Activated T-cell treated with anti-CD3 and anti-CD28 coated beads for 4 hours (primary cell): ENCODE data around the gene PRDM16.

ENCODE experiments used
- DNase-seq: peaks from one replicate; pipeline ENCODE4 v3.0.0-alpha.2; 2020

Gene PRDM16

DNA sequence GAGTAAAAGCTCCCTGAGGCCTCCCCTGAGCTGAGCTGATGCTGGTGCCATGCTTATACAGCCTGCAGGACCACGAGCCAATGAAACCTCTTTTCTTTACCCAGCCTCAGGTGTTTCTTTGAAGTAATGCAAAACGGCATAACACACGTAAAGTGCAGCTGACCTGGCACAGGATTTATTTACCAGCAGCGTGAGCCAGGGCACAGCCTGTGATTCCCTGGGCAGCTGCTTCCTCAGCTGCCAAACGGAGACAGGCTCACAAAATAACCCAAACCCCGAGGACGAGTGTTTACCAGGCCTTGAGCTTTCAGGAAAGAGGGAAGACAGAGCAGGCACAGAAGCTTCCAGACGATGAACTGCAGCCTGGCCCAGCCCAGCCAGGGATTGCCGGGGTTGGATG is 264.9 kb downstream of the PRDM16 start:
- no peak for DNase-seq

DNA sequence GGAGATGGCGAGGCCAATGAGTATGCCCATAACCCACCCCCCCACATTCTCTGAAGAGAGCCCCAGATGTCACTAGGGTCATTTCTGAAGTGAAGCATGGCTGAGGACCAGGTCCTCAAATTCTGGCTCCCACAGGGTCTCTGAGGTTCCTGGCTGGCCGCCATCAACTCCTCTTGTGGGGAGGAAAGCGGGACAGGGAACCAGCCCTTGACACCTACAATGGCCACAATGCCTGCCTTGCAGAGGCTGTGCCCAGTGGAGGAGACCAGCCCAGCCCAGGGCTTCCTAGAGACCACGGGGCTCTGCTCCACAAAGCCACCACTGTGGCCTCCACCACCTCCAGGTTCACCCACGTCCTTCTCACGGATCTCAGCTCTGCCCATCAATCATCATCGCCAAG is 265.4 kb downstream of the PRDM16 start:
- no peak for DNase-seq

DNA sequence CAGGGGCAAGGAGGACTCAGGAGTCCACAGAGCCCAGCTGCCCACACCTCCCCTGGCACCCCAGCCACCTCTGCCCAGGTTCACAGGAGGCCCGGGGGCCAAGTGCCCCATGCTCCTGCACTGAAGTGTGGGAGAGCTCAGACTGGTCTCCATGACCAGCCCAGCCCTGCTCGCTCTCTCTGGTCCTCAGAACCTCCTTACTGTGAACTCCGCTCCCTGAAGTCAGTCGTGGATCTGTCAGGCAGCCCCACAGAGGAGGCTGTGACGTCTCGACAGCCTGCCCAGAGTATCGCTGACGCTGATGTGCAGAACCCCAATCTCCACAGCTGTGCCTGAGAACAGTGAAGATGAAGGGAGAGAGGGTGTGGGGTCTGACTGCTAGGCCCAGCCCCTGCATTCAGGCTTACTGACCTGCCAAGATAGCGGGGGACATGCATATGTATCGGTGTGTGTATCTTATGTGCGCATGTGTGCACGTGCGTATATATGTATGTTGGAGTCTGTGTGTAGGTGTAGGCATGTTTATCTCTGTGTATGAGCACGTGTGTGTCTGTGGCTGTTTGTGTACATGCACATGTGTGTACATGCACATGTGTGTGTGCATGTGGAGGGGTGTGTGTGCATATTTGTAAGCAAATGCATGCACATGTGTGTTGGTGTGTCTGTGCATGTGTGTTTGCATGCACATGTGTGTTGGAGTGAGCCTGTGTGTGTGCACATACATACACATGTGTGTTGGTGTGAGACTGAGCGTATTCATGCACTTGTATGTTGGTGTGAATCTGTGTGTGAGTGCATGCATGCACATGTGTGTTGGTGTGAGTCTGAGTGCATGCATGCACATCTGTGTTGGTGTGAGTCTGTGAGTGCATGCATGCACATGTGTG is 267.0 kb downstream of the PRDM16 start:
- DNase-seq = no peak

DNA sequence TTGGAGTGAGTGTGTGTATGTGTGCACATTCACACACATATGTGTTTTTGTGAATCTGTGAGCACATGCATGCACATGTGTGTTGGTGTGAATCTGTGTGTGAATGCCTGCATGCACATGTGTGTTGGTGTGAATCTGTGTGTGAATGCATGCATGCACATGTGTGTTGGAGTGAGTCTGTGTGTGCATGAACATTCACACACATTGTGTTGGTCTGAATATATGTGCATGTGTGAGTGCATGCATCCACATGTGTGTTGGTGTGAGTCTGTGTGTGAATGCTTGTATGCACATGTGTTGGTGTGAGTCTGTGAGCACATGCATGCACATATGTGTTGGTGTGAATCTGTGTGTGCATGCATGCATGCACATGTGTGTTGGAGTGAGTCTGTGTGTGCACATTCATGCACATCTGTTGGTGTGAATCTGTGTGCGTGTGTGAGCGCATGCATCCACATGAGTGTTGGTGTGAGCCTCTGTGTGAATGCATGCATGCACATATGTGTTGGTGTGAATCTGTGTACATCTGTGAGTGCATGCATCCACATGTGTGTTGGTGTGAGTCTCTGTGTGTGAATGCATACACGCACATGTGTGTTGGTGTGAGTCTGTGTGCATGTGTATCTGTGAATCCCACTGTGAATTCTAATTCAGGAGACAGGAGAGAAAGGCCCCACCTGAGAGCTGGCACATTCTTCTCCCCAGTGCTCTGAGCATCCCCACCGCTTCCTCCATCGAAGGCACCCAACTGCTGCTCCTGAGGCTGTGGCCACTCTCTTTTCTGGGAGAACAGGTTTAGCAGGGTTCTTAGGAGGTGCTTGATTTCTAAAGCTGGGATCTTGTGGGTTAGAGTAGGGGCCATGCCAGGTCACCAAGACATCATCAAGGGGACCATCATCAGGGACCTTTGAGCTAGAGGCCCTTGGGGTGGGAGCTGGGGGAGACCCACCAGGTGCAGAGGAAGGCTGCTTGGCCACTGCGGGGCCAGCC is 267.9 kb downstream of the PRDM16 start:
- no peak for DNase-seq

DNA sequence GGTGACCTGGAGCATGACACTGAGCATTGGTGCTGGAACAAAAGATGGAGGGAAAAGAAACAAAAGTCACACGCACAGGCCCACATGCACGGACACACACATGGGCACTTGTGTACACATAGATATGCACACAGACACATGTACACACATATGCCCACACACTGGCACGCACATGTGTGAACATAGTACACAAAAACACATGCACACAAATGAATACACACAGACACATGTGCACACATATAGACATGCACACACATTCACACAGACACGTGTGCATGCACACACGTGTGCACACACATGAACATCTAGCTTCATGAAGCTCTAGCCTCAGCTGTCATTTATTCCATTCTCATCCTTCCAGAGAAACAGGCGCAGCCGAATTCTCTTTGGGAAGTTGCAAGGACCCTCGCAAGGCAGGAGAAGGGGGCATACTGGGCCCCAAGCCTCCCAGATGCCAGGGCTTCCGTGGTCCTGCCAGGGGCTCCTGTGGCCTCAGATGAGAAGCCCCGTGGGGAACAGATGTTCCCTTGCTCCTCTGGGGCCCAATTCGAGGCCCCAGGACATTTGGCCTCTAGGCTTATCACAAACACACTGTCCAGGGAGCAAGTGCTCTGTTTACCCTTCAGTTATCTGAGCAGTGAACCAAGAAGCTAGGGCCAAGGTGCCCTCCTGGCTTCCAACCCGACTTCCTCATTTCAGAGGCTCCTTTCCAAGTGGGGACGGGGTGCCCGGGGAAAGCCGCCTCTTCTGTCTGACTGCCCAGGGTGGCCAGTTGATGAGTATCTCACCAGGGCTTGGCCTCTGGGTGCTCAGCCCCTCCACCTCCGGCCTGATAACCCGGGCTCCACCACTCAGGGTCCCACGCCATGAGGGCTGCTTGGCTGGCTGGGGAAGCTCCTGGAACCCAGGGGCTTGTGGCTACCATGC is 269.1 kb downstream of the PRDM16 start:
- no peak for DNase-seq

DNA sequence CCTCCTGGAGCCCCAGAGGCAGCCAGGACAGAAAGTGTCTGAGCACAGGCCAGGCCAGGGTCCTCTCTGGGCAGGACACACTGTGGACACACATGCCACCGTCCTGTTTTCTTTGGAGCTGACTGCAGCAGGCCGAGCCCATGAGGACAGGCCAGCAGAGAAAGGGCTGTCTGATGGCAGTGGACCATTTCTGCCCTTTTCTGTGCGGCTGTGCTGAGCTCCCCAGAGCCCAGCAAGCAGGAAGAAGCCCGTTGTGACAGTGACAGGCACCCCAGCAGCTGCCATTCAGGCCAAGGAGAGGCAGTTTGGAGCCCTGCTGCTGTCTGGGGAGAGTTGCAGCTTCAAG is 269.7 kb downstream of the PRDM16 start:
- no peak for DNase-seq

DNA sequence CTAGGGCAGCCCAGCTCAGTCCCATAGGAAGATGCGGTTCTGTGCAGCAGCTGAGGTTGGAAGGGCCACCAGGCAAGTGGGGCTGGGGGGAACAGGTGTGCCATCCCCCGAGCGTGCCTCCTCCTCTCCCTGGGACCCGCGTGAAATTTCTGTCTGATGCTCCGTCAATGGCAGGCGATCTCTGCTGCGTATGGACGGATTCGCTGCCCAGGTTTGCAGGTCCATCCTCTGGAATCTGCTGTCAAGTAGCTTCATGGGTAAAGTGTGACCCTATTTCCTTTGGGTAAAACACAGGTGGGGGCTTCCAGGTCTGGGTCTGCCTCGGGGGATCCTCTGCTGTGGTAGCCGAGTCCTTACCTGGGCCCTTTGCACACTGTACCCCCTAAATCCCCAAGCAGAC is 270.9 kb downstream of the PRDM16 start:
- no peak for DNase-seq

DNA sequence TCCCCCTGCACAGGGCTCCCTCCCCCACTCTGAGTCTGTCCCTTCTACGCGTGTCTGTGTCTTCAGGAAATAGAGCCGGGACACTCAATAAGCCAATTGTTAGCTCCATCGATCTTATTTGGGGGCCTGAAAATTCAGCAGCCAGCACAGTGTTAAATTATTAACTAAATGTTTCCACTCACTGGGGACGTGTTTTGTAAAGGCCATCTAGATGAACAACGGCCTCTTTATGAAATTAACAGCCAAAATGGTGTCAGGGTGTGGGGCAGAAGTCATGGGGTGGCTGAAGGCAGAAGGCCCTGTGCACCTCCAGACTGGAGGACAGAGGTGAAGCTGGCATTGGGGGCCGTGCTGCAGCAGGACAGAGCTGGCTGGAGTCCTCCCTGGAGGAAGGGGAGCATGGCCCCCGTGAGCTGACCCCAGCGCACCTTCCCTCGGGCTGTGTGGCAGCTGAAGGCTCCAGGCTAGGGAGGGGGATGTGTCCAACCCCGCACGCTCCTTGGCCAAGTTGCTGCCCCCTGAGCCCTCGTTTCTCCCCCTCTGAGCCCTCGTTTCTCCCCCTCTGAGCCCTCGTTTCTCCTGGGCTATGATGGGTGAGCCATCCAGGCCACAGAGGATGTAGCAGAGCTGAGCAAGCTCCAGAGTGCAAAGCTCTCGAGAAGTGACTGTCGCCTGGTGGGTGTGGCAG is 271.7 kb downstream of the PRDM16 start:
- DNase-seq = no peak

DNA sequence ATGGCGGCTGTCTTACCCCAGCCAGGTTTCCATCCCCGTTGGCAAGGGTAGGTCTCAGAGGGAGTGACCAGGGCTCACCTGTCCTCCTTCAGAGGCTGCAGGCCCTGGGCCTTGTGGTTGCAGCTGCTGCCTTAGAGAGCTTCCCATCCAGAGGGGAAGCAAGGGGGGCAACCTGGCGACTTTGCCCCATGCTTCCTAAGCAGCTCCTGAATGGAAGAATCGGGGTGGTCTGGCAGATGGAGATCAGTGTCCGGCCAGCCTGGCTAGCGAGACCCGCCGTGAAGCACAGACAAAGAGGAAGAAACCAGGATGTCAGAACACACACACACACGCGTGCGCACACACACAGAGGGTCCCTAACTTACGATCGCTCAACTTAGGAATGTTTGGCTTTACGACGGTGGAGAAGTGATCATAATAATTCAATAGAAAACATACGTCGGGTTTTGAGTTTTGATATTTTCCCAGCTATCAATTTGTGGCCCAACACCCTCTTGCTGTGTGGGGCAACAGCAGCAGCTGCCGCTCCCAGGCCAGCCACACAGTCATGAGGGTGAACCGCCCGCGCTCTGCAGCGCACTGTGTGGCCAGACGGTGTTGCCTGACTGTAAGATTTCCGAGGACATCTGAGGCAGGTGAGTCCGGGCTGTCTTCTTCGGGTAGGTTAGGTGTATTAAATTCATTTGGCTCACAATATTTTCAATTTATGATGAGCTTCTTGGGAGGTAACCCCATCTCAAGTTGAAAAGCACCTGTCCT is 272.4 kb downstream of the PRDM16 start:
- DNase-seq = no peak

DNA sequence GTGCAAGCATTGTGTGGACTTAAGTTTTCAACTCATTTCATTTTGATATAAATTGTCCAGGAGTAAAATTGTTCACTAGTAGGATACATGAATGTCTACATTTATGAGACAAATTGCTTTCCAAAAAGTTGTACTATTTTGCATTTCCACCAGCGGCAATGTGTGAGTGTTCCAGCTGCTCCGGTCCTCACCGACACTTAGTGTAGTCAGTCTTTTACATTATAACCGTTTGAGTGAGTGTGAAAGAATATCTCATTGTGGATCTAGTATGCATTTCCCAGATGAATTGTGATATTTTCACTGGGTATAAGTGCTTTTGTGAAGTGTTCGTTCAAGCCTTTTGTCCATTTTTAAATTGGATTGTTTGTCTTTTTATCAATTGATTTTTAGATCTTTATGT is 274.0 kb downstream of the PRDM16 start:
- no peak for DNase-seq

DNA sequence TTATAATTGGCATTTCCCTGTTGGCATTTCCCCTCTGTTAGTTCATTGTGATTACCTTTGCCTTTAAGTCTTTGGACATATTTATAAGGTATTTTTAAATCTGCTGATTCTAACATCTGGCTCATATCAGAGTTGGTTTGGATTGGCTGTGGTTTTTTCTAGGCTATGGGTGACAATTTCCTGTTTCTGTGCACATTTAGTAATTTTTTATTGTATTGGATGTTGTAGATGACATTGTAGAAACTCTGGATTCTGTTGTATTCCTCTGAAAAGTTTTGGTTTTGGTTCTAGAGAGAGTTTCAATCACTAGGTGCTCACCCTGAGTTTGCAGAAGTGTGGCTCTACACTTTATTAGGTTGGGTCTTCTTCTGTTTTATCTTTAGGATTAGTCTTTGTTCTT is 275.4 kb downstream of the PRDM16 start:
- no peak for DNase-seq

DNA sequence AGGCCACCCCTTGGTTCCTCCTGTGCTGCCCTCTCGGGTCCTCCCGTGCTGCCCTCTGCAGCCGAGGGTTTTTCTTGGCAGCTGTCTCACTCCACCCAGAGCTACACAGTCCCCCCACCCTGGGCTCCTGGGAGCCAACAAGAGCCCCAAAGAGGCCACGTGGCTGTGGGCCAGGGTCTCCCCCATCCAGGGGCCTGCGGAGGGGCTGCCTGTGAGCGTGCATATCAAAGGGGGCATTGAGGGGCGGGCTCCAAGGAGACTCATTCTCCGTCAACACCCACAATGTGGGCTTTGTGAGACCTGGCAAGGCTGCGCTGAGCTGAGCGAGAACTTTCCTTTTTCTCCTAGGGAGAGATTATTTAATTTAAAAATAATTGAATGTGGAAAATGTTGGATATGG is 276.8 kb downstream of the PRDM16 start:
- no peak for DNase-seq

DNA sequence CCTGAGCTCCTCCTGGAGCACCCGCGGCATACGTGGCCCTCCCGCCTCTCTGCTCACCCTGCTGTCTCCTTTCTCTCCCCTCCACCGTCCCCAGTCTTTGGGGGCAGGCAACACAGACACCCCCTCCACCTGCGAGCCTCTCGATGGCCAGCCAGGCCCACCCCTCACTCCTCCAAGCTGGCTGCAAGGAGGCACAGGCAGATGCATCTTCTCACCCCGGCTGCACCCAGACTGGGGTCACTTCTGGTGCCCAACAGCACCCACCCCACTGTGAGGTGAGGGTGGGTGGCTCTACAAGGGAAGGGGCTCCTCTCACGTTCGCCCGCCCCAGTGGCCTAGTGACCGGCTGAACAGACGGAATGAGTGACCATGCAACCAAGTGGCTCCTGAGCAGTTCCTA is 277.5 kb downstream of the PRDM16 start:
- DNase-seq = no peak

DNA sequence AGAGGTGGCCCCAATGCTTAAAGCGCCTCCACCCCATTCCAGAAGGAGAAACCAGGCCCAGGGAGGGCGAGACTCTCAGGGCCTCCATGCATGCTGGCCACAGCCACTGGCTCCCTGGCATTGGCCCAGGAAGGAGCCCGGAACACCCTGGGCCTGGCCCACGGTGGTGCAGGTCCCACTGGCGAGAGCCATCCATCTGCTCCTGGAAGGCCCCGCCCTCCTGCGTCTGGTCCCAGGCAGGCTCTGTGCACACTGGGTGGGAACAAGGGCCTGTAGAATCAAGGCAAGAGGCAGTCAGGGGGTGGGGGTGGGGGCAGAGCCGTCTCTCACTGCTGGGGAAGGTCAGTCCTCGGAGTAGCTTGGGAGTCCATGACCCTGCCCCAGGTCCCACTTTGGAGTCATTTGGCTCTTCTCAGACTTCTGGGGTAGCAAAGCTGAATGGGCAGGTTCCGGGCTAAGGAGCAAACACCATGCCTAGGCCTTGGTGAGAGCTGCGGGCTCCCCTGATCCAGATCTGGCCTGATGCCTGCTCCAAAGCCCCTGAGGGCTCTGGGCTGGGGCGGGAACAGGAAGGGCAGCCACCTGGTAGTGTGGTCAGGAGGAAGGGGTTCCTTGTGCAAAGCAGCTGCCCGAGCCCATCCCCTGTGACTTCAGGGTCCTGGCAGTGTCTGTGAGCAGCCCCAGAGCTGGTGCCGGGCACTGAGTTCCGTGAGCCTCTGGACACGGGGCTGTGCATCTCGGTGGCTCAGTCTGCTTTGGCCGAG is 278.4 kb downstream of the PRDM16 start:
- DNase-seq = no peak

DNA sequence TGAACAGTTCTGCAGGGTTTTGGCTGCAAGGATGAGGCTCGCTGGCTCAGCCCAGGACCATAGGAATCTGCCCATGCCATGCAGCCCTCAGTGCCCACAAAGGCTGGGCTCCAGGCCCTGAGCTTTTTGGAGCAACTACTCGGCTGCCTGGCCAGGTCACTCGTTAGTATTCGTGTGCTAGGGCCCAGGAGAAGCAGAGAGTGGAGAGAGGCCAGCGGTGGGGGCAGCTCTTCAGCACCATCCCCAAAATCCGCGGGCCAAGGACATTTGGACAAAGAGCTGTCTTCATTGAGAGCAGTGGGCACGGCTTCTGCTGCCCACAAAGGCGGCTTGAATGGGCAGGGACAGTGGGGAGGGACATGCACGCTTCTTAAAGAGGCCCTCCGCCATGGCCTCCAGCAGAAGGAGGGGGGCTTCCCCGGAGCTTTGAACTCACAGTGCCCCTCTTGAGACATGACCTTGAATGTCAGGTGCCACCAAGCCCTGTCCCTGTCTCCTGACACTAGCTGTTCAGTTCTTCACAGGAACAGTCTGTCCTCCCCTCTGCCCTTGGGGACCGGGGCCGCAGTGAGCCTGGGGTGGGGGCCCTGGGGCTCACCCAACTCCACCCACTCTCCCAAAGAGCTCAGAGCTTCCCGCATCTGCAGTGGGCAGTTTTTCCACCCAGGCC is 279.3 kb downstream of the PRDM16 start:
- no peak for DNase-seq

DNA sequence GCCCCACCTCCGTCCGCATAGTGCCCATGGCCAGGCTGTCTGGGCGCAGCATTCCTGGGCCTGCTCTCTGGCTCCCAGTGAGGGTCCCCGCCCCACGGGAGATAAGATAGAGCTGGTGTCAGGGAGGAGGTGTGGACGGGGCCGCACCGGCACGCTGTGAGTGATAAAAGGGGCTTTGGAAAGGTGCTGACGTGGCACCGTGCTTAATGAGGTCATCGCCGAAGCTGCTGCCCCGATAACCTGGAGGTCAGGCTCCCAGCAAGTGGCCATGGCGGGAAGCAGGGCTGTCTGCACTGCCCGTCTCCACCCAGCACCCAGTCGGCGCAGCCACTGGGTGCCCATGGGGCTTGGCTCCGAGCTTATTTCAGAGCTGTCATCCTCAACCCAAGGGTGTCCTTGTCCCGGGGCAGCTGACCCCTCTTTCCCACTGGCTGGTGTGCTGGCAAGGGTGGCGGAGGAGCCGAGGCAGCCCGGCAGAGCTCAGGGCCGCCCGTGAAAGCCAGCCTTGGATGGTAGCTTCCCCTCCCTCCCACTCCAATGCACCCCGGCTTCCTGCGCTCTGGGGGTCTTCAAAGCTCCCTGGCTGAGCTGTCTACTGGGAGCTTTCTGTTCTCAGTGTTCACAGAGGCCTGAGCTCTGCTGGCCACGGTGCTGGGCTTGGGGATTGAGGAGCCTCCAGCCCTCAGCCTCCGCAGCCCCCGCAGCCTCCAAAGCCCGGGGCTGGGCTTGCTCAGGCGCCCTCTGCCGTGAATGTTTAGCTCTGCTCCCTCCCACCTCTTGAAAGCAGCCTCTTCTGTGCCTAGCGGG is 280.4 kb downstream of the PRDM16 start:
- DNase-seq = no peak

DNA sequence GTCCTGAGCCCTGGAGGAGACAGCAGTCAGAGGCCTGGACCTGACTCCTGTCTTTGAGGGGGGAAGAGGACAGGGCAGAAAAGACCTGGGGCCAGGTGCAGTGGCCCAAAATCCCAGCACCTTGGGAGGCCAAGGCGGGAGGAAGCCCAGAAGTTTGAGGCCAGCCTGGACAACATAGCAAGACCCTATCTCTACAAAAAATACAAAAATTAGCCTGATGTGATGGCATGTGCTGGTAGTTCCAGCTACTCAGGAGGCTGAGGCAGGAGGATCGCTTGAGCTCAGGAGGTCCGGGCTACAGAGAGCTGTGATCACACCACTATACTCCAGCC is 280.9 kb downstream of the PRDM16 start:
- DNase-seq = no peak

DNA sequence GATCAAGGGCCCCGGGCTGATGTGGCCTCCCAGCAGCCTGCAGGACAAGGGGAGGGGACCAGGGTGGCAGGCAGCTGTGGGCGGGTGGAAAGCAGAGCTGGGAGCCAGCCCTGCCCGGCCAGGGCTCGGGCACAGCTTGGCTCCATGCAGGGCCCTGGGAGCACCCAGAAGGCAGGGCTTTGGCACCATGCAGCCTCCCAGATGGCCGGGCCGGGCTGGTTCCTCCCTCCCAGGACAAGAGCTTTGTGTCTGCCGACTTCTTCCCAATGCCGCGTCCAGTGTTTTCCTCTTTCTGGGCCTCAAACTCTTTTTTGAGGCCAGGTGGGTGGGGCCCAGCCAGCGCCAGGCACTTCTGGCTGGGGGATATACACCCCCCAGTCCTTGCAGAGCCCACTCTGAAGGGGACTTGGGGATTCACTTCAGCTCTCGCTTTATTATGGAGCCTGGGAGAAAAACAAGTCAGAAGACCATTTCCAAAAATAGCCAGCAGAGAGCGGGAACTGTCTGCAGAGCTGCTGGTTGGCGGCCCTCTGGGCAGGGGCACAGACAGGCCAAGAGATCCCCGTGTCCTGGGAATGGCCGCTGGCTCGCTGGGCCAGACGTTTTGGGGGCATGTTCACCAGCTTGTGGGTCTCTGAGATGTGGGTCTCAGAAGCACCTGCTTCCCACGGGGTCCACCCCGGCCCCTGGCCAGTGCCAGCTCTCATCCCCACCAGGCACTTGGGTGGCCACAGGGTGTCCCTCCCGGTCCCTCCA is 281.7 kb downstream of the PRDM16 start:
- DNase-seq = no peak
